HL-60/S4 treated with retinoic acid at 250 ng/mL for 4 days and 3 days (cell line): Measurements from ENCODE around the gene PMM1.
"Not testable (repeated sequence)": the region's sequence is repeated elsewhere in the genome, so short reads cannot be mapped to it uniquely, and the experiment has no call there.

Experiments
- in situ Hi-C: fragments of 300-500 bp; cut with MboI; formaldehyde crosslinking; loops from 2 replicates; pipeline ENCODE4 v1.7.0; 2022; ENCODE audit warnings: low sequenced_read_pairs

PMM1 gene

GRCh38 chr22:41564563-41564962 is 25.1 kb downstream of the PMM1 start:
- in situ Hi-C loops = no loop called here

GRCh38 chr22:41563051-41563711 is 26.5 kb downstream of the PMM1 start:
- in situ Hi-C loops = no loop called here

- in situ Hi-C loops = no loop called here
These were observed 27.2 kb downstream of the PMM1 start for GRCh38 chr22:41562461-41562860.

- in situ Hi-C loops = no loop called here
These were observed 27.9 kb downstream of the PMM1 start for GRCh38 chr22:41561788-41562187.

GRCh38 chr22:41561335-41561734 is 28.3 kb downstream of the PMM1 start:
- in situ Hi-C loops = no loop called here

- in situ Hi-C loops = no loop called here
These were observed 29.6 kb downstream of the PMM1 start for GRCh38 chr22:41560095-41560471.

GRCh38 chr22:41558241-41558630 is 31.4 kb downstream of the PMM1 start:
- in situ Hi-C loops = not testable (repeated sequence)

GRCh38 chr22:41557401-41558240 is 32.0 kb downstream of the PMM1 start:
- in situ Hi-C loops = no loop called here

- in situ Hi-C loops = no loop called here
These were observed 33.1 kb downstream of the PMM1 start for GRCh38 chr22:41556561-41556960.

- in situ Hi-C loops = no loop called here
These were observed 34.2 kb downstream of the PMM1 start for GRCh38 chr22:41555325-41555982.

- in situ Hi-C loops = no loop called here
These were observed 37.6 kb downstream of the PMM1 start for GRCh38 chr22:41551877-41552582.

GRCh38 chr22:41550952-41551491 is 38.6 kb downstream of the PMM1 start:
- in situ Hi-C loops = no loop called here

GRCh38 chr22:41548830-41549211 is 40.8 kb downstream of the PMM1 start:
- in situ Hi-C loops = no loop called here

GRCh38 chr22:41544671-41545476 is 44.8 kb downstream of the PMM1 start:
- in situ Hi-C loops = no loop called here

- in situ Hi-C loops = no loop called here
These were observed 45.6 kb downstream of the PMM1 start, which contains the start of gene POLR3H for GRCh38 chr22:41543854-41544670. Gene POLR3H, minus strand, starts transcription at chr22:41544470. Its CDS starts 369 bp downstream, at chr22:41544101.

GRCh38 chr22:41542224-41542623 is 47.4 kb downstream of the PMM1 start:
- in situ Hi-C loops = no loop called here

GRCh38 chr22:41541484-41541883 is 48.2 kb downstream of the PMM1 start:
- in situ Hi-C loops = no loop called here

GRCh38 chr22:41540365-41540764 is 49.3 kb downstream of the PMM1 start:
- in situ Hi-C loops = no loop called here

GRCh38 chr22:41540006-41540315 is 49.7 kb downstream of the PMM1 start:
- in situ Hi-C loops = no loop called here
